Body of pancreas (tissue), 4 donors: ENCODE measurements around the gene BSDC1.

Experiments used
- POLR2A ChIP-seq, 3 donors: fragments of 450-650 bp; IDR thresholded peaks; one replicate each; pipeline ENCODE4 v1.6.1; 2016; ENCODE audit warnings: antibody characterized with exemption in 3 of 3, mild to moderate bottlenecking in 2 of 3
- TF ChIP-seq, protein P1 (sequence below), 7 experiments: fragments of 450-650 bp in 4 of 7; fragments of 200-600 bp in 3 of 7; sonication (generic) in 3 of 7; IDR thresholded peaks; one replicate each; pipeline ENCODE4 v1.5.1; 2016 to 2019; ENCODE audit warnings: antibody characterized with exemption in 7 of 7

DNA sequence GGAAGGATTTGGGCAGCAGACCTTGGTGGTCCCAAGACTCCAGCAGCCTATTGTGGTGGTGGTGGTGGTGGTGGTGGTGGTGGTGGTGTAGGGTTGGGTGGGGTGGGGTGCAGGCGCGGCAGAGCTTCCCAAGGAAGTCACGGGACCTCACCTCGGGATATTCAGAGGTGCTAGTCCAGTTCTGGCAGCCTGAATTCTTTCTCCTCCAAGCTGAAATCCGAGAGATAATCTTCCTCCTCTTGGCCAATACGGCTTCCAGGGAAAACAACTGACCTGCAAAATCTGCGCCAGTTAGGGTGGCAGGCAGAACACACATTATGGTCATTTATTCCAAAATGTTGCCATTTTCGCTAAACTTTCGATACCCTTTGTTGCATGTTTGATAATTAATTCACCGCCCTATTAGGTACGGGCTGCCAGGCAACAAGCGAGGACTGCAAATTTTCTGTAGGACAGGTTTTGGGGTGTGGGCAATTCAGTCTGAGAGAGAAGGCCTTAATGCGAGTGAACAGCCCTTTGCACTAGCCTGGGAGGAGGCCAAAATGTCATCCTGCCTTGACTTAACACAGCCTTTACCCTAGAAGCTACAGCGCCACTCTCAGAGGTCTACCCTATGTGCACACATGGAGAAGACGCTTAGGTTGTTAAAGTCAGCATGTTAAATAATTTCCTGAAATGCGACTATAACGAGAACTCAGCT, 33.2 kb upstream of the BSDC1 start:
- no peak for TF ChIP-seq POLR2A (IDR thresholded peaks at IDR 0.05)
- TF ChIP-seq, protein P1, sequence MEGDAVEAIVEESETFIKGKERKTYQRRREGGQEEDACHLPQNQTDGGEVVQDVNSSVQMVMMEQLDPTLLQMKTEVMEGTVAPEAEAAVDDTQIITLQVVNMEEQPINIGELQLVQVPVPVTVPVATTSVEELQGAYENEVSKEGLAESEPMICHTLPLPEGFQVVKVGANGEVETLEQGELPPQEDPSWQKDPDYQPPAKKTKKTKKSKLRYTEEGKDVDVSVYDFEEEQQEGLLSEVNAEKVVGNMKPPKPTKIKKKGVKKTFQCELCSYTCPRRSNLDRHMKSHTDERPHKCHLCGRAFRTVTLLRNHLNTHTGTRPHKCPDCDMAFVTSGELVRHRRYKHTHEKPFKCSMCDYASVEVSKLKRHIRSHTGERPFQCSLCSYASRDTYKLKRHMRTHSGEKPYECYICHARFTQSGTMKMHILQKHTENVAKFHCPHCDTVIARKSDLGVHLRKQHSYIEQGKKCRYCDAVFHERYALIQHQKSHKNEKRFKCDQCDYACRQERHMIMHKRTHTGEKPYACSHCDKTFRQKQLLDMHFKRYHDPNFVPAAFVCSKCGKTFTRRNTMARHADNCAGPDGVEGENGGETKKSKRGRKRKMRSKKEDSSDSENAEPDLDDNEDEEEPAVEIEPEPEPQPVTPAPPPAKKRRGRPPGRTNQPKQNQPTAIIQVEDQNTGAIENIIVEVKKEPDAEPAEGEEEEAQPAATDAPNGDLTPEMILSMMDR (IDR thresholded peaks at IDR 0.05), result no peak
